GM23338 (cell line): ENCODE data around the gene H2BK1. TPM values are rescaled to one million over a fixed set of nuclear protein-coding genes. Genes with fewer than 3 reads are reported as not detected.
A peak's percentile ranks its signal among the peaks of the same experiment; 100 is the strongest.

Experiments
- ATAC-seq: fragments of 200-7000 bp; cut with Tn5 transposase; 3 replicates; pipeline ENCODE4 v1.9.1; 2020
- DNase-seq: peaks from one replicate; pipeline ENCODE4 v3.0.0-alpha.2; 2015; ENCODE audit warnings: low spot score
- H2AFZ ChIP-seq: fragments of 200-600 bp; sonication (generic); 2 replicates; pipeline ENCODE4 v1.8.0; 2016; ENCODE audit warnings: antibody characterized with exemption, mild to moderate bottlenecking, moderate library complexity
- H3F3A ChIP-seq: fragments of 200-600 bp; sonication (generic); replicated peaks from 2 replicates; pipeline ENCODE4 v1.8.0; 2017; ENCODE audit warnings: antibody characterized with exemption, mixed run types, low read depth
- H3K27ac ChIP-seq: fragments of 200-600 bp; sonication (generic); 2 replicates; pipeline ENCODE4 v1.6.1; 2016; ENCODE audit warnings: low read depth
- H3K27me3 ChIP-seq: fragments of 200-600 bp; sonication (generic); 2 replicates; pipeline ENCODE4 v1.8.0; 2016; ENCODE audit warnings: mild to moderate bottlenecking, mixed run types, moderate library complexity; ENCODE audit not compliant: insufficient read depth
- H3K36me3 ChIP-seq: fragments of 200-600 bp; sonication (generic); 2 replicates; pipeline ENCODE4 v1.8.0; 2016; ENCODE audit warnings: mild to moderate bottlenecking; ENCODE audit not compliant: insufficient read depth
- H3K4me1 ChIP-seq: fragments of 200-600 bp; sonication (generic); 2 replicates; pipeline ENCODE4 v1.8.0; 2016; ENCODE audit warnings: mild to moderate bottlenecking, moderate library complexity; ENCODE audit not compliant: insufficient read depth
- H3K4me2 ChIP-seq: fragments of 200-600 bp; sonication (generic); 2 replicates; pipeline ENCODE4 v1.7.1; 2017; ENCODE audit warnings: mixed run types
- H3K4me3 ChIP-seq: fragments of 200-600 bp; sonication (generic); 2 replicates; pipeline ENCODE4 v1.6.1; 2016; ENCODE audit warnings: mixed run types
- H3K79me2 ChIP-seq: fragments of 200-600 bp; sonication (generic); replicated peaks from 2 replicates; pipeline ENCODE4 v1.8.0; 2017; ENCODE audit warnings: mild to moderate bottlenecking; ENCODE audit not compliant: insufficient read depth
- H3K9me2 ChIP-seq: fragments of 200-600 bp; sonication (generic); 2 replicates; pipeline ENCODE4 v1.8.0; 2017; ENCODE audit not compliant: insufficient read depth
- H4K20me1 ChIP-seq: fragments of 200-600 bp; sonication (generic); replicated peaks from 2 replicates; pipeline ENCODE4 v1.8.0; 2017; ENCODE audit warnings: mild to moderate bottlenecking; ENCODE audit not compliant: insufficient read depth
- H3K27ac Mint-ChIP-seq: 2 replicates; pipeline ENCODE4 v1.8.0; 2020; ENCODE audit warnings: inconsistent platforms, mild to moderate bottlenecking, moderate library complexity, mixed read lengths
- H3K27me3 Mint-ChIP-seq: 3 replicates; pipeline ENCODE4 v1.8.0; 2022; ENCODE audit warnings: low read depth, mild to moderate bottlenecking, moderate library complexity, mixed read lengths, inconsistent platforms; ENCODE audit not compliant: insufficient read depth, poor library complexity
- H3K36me3 Mint-ChIP-seq: 3 replicates; pipeline ENCODE4 v1.8.0; 2021; ENCODE audit warnings: low read depth, mild to moderate bottlenecking, inconsistent platforms, moderate library complexity, mixed read lengths
- H3K4me1 Mint-ChIP-seq: 3 replicates; pipeline ENCODE4 v1.8.0; 2020; ENCODE audit warnings: mild to moderate bottlenecking, inconsistent platforms, mixed read lengths
- H3K4me3 Mint-ChIP-seq: 3 replicates; pipeline ENCODE4 v1.8.0; 2021; ENCODE audit warnings: moderate library complexity, mild to moderate bottlenecking, inconsistent platforms, mixed read lengths
- H3K9me3 Mint-ChIP-seq: 3 replicates; pipeline ENCODE4 v1.8.0; 2020; ENCODE audit warnings: moderate library complexity, mild to moderate bottlenecking, inconsistent platforms, mixed read lengths
- CREB1 ChIP-seq: fragments of 250-450 bp; sonication (Bioruptor Pico); IDR thresholded peaks from 2 replicates; pipeline ENCODE4 v1.5.0; 2020; ENCODE audit warnings: low read depth, mild to moderate bottlenecking, moderate library complexity
- ETS1 ChIP-seq: IDR thresholded peaks from 2 replicates; pipeline ENCODE4 v1.6.1; 2016; ENCODE audit warnings: antibody characterized with exemption
- EZH2phosphoT487 ChIP-seq: fragments of 200-600 bp; sonication (generic); IDR thresholded peaks from one replicate; pipeline ENCODE4 v1.8.1; 2018; ENCODE audit warnings: antibody characterized with exemption; ENCODE audit not compliant: unreplicated experiment
- JUNB ChIP-seq: IDR thresholded peaks from one replicate; pipeline ENCODE4 v1.6.1; 2016; ENCODE audit warnings: antibody characterized with exemption; ENCODE audit not compliant: unreplicated experiment
- NANOG ChIP-seq: IDR thresholded peaks from 2 replicates; pipeline ENCODE4 v1.6.1; 2016; ENCODE audit warnings: antibody characterized with exemption, borderline replicate concordance
- REST ChIP-seq: IDR thresholded peaks from one replicate; pipeline ENCODE4 v1.6.1; 2018; ENCODE audit warnings: antibody characterized with exemption; ENCODE audit not compliant: unreplicated experiment
- STAT1 ChIP-seq: IDR thresholded peaks from one replicate; pipeline ENCODE4 v1.6.1; 2016; ENCODE audit warnings: antibody characterized with exemption; ENCODE audit not compliant: unreplicated experiment
- polyA plus RNA-seq: library from polyadenylated mRNA; unstranded; fragments of >200 nt; fragmentation: Nextera tagmentation; extraction: Ambion mirVana; gene quantifications from 2 replicates; pipeline ENCODE4 v1.2.1, GENCODE V29; 2016
- total RNA-seq: library from RNA; depleted of rRNA; stranded (reverse); fragments of >200 nt; shearing (Covaris generic); gene quantifications from 2 replicates; pipeline ENCODE4 v1.2.3, GENCODE V29; 2014
- TF ChIP-seq, protein P1 (sequence below), 2 experiments: fragments of 200-600 bp in 1 of 2; sonication (generic) in 1 of 2; conservative IDR thresholded peaks; 2 replicates each; pipeline versions ENCODE4 v1.5.1 to v1.6.1; 2016 to 2017; ENCODE audit warnings: antibody characterized with exemption in 2 of 2, low read depth in 2 of 2, mild to moderate bottlenecking in 2 of 2, moderate library complexity in 1 of 2
- TF ChIP-seq, protein P2 (sequence below): fragments of 250-450 bp; sonication (Bioruptor Pico); IDR thresholded peaks from 2 replicates; pipeline ENCODE4 v1.5.0; 2020; ENCODE audit warnings: mild to moderate bottlenecking, moderate library complexity

The H2BK1 gene
- total and polyA plus RNA-seq, 2 experiments from 2014 or later = not detected

GRCh38 chr7:151211155-151211772, 976 bp upstream of the H2BK1 start (continued):
- TF ChIP-seq, protein P1, sequence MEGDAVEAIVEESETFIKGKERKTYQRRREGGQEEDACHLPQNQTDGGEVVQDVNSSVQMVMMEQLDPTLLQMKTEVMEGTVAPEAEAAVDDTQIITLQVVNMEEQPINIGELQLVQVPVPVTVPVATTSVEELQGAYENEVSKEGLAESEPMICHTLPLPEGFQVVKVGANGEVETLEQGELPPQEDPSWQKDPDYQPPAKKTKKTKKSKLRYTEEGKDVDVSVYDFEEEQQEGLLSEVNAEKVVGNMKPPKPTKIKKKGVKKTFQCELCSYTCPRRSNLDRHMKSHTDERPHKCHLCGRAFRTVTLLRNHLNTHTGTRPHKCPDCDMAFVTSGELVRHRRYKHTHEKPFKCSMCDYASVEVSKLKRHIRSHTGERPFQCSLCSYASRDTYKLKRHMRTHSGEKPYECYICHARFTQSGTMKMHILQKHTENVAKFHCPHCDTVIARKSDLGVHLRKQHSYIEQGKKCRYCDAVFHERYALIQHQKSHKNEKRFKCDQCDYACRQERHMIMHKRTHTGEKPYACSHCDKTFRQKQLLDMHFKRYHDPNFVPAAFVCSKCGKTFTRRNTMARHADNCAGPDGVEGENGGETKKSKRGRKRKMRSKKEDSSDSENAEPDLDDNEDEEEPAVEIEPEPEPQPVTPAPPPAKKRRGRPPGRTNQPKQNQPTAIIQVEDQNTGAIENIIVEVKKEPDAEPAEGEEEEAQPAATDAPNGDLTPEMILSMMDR (conservative IDR thresholded peaks at IDR 0.05; ENCODE audit: low read depth in 2 of 2) = peak; percentile 21 to 27; a peak in 3 of 4 replicates

GRCh38 chr7:151209588-151209987, 700 bp downstream of the H2BK1 start:
- Histone ChIP-seq H3K79me2 (no peaks in the 10 kb centered on the region), H3K36me3 (peaks cover 4% of the 10 kb centered on the region; the same call in 1 of the 2 replicates), H3K4me3 (no peak overlapping the region), H3K4me1 (peaks cover 7% of the 10 kb centered on the region), H3K27me3 (no peaks in the 10 kb centered on the region), H3K27ac (no peak overlapping the region), H4K20me1 (no peaks in the 10 kb centered on the region; the same call in 1 of the 2 replicates), H3K9me2 (no peaks in the 10 kb centered on the region), H3F3A (no peaks in the 10 kb centered on the region), H2AFZ (no peak overlapping the region), H3K4me2 (no peak overlapping the region)
- ATAC-seq = no peak
- Mint-ChIP-seq H3K27ac (no peak overlapping the region), H3K9me3 (no peaks in the 10 kb centered on the region), H3K4me1 (peaks cover 15% of the 10 kb centered on the region), H3K4me3 (no peak overlapping the region), H3K36me3 (peaks cover 25% of the 10 kb centered on the region), H3K27me3 (peaks cover 16% of the 10 kb centered on the region)
- DNase-seq = no peak
- no peak for TF ChIP-seq REST
- no peak for TF ChIP-seq STAT1
- no peak for TF ChIP-seq ETS1
- TF ChIP-seq, protein P2, sequence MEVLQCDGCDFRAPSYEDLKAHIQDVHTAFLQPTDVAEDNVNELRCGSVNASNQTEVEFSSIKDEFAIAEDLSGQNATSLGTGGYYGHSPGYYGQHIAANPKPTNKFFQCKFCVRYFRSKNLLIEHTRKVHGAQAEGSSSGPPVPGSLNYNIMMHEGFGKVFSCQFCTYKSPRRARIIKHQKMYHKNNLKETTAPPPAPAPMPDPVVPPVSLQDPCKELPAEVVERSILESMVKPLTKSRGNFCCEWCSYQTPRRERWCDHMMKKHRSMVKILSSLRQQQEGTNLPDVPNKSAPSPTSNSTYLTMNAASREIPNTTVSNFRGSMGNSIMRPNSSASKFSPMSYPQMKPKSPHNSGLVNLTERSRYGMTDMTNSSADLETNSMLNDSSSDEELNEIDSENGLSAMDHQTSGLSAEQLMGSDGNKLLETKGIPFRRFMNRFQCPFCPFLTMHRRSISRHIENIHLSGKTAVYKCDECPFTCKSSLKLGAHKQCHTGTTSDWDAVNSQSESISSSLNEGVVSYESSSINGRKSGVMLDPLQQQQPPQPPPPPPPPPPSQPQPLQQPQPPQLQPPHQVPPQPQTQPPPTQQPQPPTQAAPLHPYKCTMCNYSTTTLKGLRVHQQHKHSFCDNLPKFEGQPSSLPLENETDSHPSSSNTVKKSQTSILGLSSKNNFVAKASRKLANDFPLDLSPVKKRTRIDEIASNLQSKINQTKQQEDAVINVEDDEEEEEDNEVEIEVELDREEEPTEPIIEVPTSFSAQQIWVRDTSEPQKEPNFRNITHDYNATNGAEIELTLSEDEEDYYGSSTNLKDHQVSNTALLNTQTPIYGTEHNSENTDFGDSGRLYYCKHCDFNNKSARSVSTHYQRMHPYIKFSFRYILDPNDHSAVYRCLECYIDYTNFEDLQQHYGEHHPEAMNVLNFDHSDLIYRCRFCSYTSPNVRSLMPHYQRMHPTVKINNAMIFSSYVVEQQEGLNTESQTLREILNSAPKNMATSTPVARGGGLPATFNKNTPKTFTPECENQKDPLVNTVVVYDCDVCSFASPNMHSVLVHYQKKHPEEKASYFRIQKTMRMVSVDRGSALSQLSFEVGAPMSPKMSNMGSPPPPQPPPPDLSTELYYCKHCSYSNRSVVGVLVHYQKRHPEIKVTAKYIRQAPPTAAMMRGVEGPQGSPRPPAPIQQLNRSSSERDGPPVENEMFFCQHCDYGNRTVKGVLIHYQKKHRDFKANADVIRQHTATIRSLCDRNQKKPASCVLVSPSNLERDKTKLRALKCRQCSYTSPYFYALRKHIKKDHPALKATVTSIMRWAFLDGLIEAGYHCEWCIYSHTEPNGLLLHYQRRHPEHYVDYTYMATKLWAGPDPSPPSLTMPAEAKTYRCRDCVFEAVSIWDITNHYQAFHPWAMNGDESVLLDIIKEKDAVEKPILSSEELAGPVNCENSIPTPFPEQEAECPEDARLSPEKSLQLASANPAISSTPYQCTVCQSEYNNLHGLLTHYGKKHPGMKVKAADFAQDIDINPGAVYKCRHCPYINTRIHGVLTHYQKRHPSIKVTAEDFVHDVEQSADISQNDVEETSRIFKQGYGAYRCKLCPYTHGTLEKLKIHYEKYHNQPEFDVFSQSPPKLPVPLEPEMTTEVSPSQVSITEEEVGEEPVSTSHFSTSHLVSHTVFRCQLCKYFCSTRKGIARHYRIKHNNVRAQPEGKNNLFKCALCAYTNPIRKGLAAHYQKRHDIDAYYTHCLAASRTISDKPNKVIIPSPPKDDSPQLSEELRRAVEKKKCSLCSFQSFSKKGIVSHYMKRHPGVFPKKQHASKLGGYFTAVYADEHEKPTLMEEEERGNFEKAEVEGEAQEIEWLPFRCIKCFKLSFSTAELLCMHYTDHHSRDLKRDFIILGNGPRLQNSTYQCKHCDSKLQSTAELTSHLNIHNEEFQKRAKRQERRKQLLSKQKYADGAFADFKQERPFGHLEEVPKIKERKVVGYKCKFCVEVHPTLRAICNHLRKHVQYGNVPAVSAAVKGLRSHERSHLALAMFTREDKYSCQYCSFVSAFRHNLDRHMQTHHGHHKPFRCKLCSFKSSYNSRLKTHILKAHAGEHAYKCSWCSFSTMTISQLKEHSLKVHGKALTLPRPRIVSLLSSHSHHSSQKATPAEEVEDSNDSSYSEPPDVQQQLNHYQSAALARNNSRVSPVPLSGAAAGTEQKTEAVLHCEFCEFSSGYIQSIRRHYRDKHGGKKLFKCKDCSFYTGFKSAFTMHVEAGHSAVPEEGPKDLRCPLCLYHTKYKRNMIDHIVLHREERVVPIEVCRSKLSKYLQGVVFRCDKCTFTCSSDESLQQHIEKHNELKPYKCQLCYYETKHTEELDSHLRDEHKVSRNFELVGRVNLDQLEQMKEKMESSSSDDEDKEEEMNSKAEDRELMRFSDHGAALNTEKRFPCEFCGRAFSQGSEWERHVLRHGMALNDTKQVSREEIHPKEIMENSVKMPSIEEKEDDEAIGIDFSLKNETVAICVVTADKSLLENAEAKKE = no peak
- TF ChIP-seq, protein P1 (conservative IDR thresholded peaks at IDR 0.05; ENCODE audit: low read depth in 2 of 2) = no peak
- TF ChIP-seq EZH2phosphoT487 = no peak
- no peak for TF ChIP-seq NANOG
- no peak for TF ChIP-seq CREB1
- TF ChIP-seq JUNB = no peak
